GM21619 (cell line): ENCODE results near the gene SEC24B.
"Not testable (repeated sequence)": the region's sequence is repeated elsewhere in the genome, so short reads cannot be mapped to it uniquely, and the experiment has no call there.

Experiments used
- ATAC-seq: cut with Tn5 transposase; IDR thresholded peaks from one replicate; pipeline ENCODE4 v1.9.1; 2021; ENCODE audit not compliant: unreplicated experiment

Gene SEC24B

DNA sequence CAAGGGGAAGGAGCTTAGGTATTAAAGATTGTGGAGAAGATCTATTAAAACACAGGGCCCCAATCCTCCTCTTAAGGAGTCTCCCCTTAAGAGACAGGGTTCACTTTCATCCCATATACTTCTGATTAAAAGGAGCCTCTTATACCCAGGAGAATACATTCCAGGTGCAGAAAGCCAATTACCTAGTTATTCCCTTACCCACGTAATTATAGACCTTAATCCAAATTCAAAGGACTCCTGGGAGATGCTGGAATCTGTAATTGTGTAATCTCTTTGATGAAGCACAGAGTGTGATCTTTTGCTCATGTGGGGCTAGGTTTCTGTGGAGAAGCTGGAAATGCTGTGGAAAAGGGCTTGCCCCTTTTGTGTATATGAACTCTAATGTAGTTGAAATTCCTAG is 1.4 kb upstream of the SEC24B start:
- no peak for ATAC-seq

DNA sequence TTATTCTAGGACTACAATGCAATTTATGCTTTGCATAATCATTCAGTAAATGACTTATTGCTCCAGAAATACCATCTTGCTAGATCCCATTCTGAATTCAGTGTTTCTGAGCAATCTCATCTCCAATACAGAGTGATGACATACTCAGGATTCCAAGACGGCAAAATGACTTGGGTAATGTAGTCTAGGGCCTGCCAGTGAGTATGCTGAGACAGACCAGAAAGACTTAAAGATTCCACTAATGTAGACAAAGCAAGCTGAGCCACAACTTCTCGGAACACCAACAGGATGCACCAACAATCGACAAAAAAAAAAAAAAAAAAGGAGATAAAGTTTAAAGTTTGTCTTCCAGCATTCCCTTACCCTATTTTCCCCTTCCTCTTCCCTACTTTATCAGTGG is 919 bp upstream of the SEC24B start:
- ATAC-seq, result no peak

DNA sequence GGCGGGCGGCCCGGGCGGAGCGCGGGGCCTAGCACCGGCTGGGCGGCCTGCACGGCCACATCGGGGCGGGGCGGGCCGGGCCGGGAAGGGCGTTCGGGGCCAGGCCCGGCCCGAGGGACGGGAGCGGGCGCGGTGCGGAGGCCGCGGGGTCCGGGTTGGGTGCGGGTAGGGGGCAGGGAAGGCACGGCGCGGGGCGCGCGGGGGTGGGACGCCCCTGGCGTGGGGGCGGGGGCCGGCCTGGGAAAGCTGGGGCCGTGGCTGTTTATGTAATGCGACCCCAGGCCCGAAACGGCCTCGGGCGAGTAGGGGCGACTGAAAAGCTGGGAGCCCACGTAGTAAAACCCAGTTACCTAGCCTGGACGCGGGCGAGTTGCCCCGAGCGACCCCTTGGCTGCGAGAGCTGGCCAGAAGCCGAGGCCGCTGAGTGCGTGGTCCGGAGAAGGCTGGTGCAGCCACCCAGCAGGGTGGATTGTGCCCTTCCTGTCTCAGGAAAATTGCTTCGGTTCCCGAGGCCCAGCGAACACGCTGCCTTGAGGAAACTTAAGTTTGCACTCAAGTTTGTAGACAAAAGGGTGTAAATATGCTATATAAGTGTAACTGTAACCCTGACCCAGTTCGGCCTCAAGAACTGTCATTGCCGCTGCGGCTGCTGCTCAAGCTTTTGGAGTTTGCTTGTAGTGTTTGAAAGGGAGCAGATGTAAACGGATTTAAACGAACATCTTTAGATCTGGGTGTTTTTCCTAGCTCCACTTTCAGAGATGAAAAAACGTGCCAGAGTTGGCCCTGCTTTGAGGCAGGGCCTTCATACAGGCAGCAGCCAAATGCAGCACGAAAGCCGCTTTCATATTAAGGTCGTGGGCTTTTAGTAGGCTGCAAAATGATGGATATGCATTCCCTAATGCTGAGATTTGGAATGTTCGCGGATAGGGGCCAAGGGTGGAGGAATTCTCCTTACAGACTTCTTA is 674 bp downstream of the SEC24B start:
- peak; percentile 34 for ATAC-seq

DNA sequence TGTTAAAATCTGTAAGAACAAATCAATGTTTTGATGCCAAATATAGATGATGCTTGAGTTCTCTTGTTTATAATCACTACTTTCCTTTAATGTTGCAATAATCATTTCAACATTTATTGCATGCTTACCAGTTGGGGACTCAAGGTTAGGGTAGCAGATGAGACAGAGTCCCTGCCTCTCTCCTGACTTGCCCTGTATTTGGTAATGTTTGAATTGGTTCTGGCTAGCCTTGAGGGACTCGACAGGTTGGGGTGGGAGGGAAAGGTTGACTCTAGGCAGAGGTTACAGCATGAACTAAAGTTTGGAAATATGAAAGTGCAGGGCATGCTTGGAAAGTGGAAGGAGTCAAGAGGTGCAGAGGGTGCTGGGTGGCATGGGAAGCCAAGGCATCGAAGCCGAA is 2.0 kb downstream of the SEC24B start:
- ATAC-seq, result no peak

- no peak for ATAC-seq
Measured at GRCh38 chr4:109436504-109436903, 2.9 kb downstream of the SEC24B start.

DNA sequence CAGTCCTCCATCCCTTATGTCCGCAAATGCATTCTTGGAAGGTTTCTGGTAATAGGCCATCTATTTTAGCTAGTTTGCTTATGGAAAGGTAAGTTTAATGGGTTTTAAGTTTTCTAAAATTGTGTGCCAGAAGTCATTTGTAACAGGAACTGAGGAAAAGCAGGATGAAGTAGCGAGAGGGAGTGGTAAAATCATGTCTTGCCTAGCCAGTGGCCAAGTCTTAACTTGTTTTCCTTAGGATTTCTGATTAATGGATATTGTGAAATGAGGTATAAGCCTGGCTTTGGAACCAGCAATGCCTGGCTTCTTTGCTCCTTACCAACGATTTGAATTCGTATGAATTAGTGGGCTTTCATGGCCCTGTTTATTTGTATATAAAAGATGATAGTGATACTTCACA is 7.3 kb downstream of the SEC24B start:
- ATAC-seq, result no peak

DNA sequence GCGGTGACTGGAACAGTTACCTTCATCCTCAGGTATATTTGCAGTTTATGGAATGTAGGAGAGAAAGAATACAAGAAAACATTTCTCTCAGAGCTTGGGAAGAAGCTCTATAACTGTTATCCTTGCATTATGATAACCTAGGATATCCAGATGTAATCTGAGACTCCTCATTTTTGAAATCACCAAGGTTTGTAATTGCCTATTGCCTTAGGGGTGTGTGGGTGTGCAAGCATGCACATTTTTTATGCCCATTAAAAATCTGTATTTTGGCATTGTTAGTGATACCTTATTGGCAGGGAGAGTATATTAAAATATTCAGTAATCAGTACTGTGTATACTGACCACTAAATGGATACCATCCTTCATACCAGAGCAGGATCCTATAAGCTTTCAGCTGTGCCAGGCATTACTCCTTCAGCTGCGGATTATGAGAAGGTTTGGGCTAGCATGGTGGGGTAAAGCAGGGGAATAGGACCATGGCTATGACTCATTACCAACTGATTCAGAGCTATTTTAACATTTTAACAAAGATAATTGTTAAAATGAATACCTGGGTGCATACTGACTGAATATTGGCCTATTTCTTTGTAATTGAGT is 8.3 kb downstream of the SEC24B start:
- no peak for ATAC-seq

DNA sequence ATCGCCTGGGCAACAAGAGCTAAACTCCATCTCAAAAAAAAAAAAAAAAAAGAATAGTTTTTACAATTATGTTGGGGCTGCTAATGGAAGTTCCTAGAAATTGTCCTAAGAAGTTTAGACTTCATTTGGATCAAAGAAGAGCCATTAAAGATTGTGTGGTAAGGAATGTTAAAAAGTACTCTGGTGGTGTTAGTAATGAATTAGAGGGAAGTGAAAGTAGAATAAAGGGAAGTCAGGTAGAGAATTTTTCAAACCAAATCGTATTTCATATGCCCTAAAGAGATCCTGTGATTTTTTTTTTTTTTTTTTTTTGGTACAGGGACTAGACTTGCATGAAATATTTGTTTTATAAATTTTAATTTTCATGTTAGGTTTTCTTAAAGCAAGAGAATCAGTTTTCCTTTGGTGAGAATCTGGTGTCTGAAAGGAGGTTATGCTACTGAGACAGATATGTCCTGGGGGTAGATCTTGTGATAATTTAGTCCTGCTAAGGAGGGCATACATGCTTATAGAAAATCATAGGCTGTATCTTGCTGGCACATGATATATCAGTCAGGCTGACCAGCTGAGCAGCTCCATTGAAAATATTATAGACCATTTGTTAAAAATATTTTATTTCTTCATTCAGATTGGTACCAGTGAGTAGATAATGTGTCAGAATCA is 10.7 kb downstream of the SEC24B start:
- ATAC-seq, result peak; percentile 64

DNA sequence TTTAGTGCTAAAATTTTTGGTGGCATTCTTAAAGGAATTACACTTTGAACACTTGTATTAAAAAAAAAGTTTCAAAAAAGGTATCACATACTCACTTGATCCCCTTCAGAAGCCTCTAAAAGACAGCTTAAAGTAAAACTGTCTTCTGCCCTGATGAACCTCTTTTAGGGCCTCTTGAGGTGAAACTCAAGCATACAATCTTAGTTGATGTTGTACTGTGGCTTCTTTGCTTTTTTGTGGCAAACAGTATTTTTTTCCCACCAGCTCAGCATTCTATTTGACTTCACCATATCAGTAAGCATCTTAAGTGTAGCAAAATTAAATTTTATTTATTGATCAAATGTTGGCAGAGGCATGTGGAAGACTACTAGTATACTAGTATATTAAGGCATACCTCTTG is 13.7 kb downstream of the SEC24B start:
- ATAC-seq, result no peak

DNA sequence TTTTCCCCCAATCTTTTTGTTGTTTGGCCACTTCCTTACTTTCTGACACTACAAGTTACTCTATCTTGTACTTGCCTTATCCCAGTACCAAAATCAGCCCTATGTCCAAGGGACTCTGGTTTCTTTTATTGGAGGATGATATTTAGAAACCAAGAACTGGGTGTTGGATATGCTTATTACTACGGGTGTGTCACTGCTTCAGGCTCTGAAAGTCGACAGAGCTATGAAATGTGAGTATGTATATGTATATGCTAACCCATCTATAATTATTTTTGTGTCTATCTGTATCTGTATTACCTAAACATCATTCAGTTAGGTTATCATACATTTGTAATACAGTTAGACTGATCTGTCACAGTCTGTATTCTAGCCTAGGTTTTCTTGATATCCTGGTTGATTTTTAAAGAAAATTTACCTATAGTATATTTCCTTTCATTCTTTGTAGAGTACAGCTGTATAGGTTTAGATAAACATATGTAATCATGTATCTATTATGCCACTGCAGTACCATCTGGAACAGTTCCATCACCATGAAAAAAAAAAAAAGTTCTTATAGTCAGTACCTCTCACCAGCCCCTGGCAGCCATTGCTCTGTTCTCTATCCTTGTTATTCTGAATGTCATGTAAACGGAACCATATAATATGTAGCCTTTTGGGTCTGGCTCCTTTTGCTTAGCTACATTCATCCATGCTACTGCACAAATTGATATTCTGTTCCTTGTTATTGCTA is 18.1 kb downstream of the SEC24B start:
- ATAC-seq, result no peak

DNA sequence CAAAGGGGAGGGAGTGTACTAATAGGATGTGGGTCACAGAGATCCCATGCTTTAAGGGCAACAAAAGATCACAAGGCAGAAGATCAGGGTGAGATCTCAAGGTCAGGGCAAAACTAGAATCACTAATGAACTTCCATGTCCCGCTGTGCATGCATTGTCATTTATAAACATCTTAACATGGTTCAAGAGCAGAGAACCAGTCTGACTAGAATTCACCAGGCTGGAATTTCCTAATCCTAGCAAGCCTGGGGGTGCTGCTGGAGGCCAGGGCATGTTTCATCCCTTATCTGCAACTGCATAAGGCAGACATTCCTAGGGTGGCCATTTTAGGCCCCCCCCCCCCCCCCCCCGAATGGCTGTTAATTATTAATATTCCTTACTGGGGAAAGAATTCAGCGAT is 19.5 kb downstream of the SEC24B start:
- ATAC-seq, result not testable (repeated sequence)

- peak; percentile 67 for ATAC-seq
Measured at GRCh38 chr4:109462297-109462696, 28.7 kb downstream of the SEC24B start.

DNA sequence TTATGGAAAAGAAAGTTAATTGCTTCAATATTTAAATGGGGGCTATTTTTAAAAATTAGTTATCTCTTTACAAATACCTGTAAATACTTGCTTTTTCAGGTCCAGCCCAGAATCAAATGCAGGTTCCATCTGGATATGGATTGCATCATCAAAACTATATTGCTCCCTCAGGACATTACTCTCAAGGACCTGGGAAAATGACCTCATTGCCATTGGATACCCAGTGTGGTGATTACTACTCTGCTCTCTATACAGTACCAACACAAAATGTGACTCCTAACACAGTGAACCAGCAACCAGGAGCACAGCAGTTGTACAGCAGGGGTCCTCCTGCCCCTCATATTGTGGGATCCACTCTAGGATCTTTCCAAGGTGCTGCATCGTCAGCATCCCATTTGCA is 29.2 kb downstream of the SEC24B start:
- no peak for ATAC-seq

- no peak for ATAC-seq
Measured at GRCh38 chr4:109465069-109465468, 31.5 kb downstream of the SEC24B start.

DNA sequence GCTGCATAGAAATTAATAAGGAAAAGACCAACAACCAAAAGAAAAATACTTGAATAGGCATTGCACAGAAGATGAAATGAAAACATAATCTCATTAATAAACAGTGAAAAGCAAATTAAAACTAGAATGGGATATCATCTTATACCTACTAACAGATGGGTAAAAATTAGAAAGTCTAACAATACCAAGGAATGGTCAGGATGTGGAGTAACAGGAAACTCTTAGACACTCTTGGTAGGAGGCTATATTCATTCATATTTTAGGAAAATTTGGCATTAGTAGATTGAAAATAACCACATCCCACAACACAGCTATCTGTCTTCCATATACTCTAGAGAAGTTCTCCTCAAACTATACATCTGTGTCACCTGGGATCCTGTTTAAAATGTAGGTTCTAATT is 36.3 kb downstream of the SEC24B start:
- ATAC-seq, result no peak

DNA sequence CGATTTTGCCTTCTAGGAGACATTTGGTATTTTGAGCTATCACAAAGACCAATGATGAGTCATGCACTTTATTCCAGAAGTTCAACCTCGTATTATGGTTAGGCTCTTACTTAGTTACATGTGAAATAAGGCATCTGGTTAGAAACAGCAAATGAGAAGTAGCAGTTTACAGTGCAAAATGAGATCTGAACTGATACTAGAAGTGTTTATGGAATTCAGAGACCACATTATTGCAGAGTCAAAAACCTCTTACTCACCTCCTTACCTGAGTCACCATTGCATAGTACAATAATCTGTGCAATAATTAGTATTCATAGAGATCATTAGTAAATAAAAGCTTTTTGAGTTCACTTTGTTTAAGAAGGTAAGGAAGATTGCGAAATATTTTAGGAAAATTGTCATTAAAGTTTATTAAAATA is 38.7 kb downstream of the SEC24B start:
- no peak for ATAC-seq

- ATAC-seq, result no peak
Measured at GRCh38 chr4:109473824-109474223, 40.2 kb downstream of the SEC24B start.

- ATAC-seq, result no peak
Measured at GRCh38 chr4:109486007-109486406, 52.4 kb downstream of the SEC24B start.

DNA sequence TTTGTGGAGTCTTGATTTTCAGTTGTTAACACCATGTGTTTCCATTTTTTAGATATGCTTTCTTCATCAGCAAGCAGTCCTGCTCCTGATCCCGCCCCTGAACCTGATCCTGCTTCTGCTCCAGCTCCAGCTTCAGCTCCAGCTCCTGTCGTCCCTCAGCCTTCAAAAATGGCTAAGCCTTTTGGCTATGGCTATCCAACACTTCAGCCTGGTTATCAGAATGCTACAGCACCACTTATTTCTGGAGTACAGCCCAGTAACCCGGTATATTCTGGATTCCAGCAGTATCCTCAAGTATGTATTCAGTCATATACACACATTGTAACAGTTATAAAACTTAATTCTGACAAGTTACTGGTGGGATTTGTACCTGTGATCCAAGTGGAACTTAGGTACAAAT is 60.9 kb downstream of the SEC24B start:
- ATAC-seq, result no peak

GRCh38 chr4:109495514-109495913 is 61.9 kb downstream of the SEC24B start:
- ATAC-seq, result no peak

DNA sequence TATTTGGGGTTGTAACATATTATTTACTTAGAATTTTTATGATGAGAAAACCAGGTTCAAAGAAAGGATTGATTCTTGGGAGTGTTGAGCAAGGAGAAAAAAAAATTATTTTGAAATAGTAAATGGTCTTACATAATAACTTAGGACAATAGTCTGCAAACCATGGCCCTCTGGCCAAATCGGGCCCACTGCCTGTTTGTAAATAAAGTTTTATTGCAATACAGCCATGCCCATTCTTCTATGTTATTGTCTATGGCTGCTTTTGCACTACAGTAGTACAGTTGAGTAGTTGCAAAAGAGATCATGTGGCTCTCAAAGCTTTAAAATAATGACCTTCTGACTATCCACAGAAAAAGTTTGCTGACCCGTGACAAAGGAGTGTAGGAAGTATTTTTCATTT is 63.3 kb downstream of the SEC24B start:
- ATAC-seq, result no peak
